ENCODE data around the gene HOXA3. TPM values are rescaled to one million over a fixed set of nuclear protein-coding genes. Genes with fewer than 3 reads are reported as not detected.

HOXA3 gene
- total RNA-seq, 1 donor from 2014 or later: not detected

DNA sequence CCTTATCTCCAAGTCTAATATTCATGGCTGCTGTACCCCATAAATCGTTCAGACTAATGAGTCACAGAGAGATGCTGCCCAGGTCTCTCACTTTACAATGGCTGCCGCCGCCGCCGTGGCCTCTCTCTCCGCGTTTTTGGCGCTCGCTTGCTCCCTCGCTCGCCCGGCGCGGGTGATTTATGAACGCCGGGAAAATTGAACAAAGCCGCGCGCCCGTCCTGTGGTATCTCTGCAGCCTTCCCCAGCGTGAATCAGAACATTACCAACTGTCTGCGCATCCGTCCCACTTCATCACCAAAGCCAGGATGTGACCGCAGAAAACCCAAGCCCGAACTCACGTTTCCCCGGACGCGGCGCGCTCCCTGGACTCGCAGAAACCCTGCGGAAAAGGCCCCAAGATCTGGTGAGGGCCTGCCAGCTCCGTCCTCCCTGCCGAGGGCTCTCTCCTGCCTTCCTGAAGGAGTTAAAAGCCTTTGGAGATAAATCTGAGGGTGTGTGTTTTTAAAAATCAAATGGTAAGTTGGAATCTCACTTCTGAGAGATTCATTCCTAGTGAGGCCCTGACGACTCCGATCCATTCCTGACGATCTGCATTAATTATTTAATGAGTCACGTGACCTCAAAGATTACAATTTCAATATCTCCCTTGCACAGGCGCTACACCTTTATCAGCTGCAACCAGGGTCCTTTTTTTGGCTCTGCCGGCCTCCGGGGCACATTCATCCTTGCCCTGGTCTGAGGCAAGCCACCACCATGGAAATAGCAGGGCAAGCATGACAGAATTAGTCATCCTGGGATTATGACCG lies 28.1 kb downstream of the HOXA3 start:
- TF ChIP-seq, protein P1, sequence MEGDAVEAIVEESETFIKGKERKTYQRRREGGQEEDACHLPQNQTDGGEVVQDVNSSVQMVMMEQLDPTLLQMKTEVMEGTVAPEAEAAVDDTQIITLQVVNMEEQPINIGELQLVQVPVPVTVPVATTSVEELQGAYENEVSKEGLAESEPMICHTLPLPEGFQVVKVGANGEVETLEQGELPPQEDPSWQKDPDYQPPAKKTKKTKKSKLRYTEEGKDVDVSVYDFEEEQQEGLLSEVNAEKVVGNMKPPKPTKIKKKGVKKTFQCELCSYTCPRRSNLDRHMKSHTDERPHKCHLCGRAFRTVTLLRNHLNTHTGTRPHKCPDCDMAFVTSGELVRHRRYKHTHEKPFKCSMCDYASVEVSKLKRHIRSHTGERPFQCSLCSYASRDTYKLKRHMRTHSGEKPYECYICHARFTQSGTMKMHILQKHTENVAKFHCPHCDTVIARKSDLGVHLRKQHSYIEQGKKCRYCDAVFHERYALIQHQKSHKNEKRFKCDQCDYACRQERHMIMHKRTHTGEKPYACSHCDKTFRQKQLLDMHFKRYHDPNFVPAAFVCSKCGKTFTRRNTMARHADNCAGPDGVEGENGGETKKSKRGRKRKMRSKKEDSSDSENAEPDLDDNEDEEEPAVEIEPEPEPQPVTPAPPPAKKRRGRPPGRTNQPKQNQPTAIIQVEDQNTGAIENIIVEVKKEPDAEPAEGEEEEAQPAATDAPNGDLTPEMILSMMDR (IDR thresholded peaks at IDR 0.05; ENCODE audit: partially characterized antibody, unreplicated experiment): no peak
- no peak overlapping the region for H3K4me3 Mint-ChIP-seq (ENCODE audit: unreplicated experiment)
- DNase-seq: no peak
- H3K27ac Mint-ChIP-seq (ENCODE audit: unreplicated experiment): no peak overlapping the region
- peaks cover 10% of the 10 kb centered on the region for H3K9me3 Mint-ChIP-seq (ENCODE audit: unreplicated experiment)
- H3K27me3 Mint-ChIP-seq (ENCODE audit: unreplicated experiment): peaks cover 37% of the 10 kb centered on the region
- no peaks in the 10 kb centered on the region for H3K4me1 Mint-ChIP-seq (ENCODE audit: low read depth, unreplicated experiment)
- no peaks in the 10 kb centered on the region for H3K36me3 Mint-ChIP-seq (ENCODE audit: unreplicated experiment)

DNA sequence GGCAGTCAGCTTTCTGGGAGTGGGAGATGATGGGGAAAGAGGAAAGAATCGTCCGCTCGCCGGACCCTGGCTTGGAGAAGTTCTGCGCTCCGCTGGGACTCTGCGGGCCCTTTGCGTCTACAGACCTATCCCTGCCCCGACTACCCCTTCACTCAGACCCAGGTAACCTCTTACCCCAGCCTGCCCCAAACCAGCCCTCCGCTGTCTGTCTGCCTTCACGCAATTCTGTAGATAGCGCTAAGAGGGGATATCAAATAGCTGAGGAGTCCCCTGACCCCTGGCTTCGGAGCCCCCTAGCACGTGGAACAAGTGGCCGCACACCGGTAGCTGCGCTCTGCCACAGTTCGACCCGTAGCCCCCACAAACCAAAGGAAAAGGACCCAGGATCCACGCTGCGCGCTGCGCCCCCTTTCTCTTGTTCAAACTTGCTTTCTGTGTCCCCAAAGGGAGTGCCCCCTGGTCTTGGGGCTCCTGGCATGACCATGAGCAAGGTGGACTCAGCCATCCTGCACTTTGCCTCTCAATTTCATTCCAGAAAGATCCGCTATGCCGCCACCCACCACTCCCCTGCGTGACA lies 28.8 kb downstream of the HOXA3 start:
- Mint-ChIP-seq H3K27ac (ENCODE audit: unreplicated experiment) (no peak overlapping the region), H3K9me3 (ENCODE audit: unreplicated experiment) (peaks cover 12% of the 10 kb centered on the region), H3K4me3 (ENCODE audit: unreplicated experiment) (no peak overlapping the region), H3K27me3 (ENCODE audit: unreplicated experiment) (peaks cover 36% of the 10 kb centered on the region), H3K36me3 (ENCODE audit: unreplicated experiment) (no peaks in the 10 kb centered on the region), H3K4me1 (ENCODE audit: low read depth, unreplicated experiment) (no peaks in the 10 kb centered on the region)
- TF ChIP-seq, protein P1 (IDR thresholded peaks at IDR 0.05; ENCODE audit: partially characterized antibody, unreplicated experiment): no peak
- no peak for DNase-seq

DNA sequence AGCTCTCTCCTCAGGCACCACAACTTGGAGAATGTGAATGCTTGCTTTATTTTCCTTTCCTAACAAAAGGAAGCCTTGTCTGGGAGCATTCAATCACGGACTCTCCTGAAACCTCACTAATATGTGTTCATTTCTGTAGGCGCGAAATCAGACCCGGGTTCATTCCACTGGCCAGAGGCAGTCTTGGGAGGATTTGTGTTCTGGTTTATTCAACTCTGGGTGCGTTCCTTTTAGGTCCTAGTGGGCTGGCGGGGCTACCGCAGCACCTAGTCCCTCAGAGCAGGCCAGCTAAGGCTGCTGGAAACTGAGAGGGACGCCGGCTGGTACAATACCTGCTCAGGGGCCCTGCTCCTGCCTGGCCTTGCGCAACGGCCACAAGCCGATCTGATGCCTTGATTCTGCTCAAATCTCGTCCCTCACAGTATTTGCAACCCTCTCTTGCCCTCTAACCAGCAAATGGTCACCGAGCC lies 29.3 kb downstream of the HOXA3 start:
- no peaks in the 10 kb centered on the region for H3K36me3 Mint-ChIP-seq (ENCODE audit: unreplicated experiment)
- peaks cover 12% of the 10 kb centered on the region for H3K9me3 Mint-ChIP-seq (ENCODE audit: unreplicated experiment)
- no peaks in the 10 kb centered on the region for H3K4me1 Mint-ChIP-seq (ENCODE audit: low read depth, unreplicated experiment)
- TF ChIP-seq, protein P1 (IDR thresholded peaks at IDR 0.05; ENCODE audit: partially characterized antibody, unreplicated experiment): no peak
- H3K27ac Mint-ChIP-seq (ENCODE audit: unreplicated experiment): no peak overlapping the region
- no peak overlapping the region for H3K4me3 Mint-ChIP-seq (ENCODE audit: unreplicated experiment)
- H3K27me3 Mint-ChIP-seq (ENCODE audit: unreplicated experiment): peaks cover 40% of the 10 kb centered on the region
- DNase-seq: no peak

DNA sequence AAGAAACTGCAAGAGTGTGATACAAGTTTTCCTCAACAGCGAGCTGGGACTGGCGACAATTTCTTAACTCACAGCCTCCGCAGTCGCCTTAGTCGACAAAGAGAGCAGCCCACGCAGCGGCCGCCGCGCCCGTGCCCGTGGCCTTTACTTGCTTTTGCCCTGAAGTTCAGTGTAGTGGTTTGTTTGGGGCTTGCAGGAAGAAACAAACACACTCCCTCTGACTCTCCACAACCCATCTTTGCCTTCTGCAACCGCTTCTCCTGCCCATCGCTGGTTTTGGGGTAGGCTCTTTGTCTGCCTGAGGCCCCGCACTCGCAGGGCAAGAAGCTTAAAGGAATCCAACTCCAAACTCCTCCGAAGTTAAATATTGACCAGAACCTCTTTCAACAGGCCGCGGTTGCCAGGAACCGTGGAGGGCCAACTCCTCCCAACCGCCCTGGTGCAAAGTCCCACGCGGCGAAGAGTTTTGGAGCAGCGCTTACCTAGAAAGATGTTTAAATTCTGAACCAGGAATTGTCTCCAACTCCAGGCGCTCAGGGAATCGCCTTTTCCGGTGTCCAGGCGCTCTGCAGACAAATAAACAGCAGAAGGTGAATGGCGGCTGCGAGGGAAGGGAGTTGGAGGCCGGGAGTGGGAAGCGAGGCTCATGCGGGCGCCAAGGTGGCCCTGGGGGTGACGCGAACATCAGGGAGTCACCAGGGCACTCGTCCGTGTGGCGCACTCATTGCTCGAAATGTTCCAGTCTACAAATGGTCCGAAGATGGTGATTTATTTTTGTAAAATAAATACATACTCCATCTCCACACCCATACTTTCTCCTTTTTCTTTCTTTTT lies 30.1 kb downstream of the HOXA3 start:
- Mint-ChIP-seq H3K36me3 (ENCODE audit: unreplicated experiment) (no peaks in the 10 kb centered on the region), H3K9me3 (ENCODE audit: unreplicated experiment) (peaks cover 12% of the 10 kb centered on the region), H3K27ac (ENCODE audit: unreplicated experiment) (no peak overlapping the region), H3K4me1 (ENCODE audit: low read depth, unreplicated experiment) (no peaks in the 10 kb centered on the region), H3K27me3 (ENCODE audit: unreplicated experiment) (peaks cover 47% of the 10 kb centered on the region), H3K4me3 (ENCODE audit: unreplicated experiment) (no peak overlapping the region)
- TF ChIP-seq, protein P1 (IDR thresholded peaks at IDR 0.05; ENCODE audit: partially characterized antibody, unreplicated experiment): no peak
- no peak for DNase-seq
